Measurements from ENCODE around the gene NAMPT. TPM values are rescaled to one million over a fixed set of nuclear protein-coding genes. Genes with fewer than 3 reads are reported as not detected.
"Not testable (repeated sequence)": the region's sequence is repeated elsewhere in the genome, so short reads cannot be mapped to it uniquely, and the experiment has no call there.

The NAMPT gene
- total RNA-seq, 4 donors from 2014 or later, result 96.7 to 239 (median 189) TPM

- no peaks in the 10 kb centered on the region for H3K9me3 ChIP-seq
- H3K36me3 ChIP-seq, result no peaks in the 10 kb centered on the region
- TF ChIP-seq EP300 (IDR thresholded peaks at IDR 0.05), result no peak
- TF ChIP-seq POLR2AphosphoS5 (IDR thresholded peaks at IDR 0.05), result peak in 2 of 3 donors; percentile 39 to 55
- no peak for TF ChIP-seq CTCF (IDR thresholded peaks at IDR 0.05)
- no peaks in the 10 kb centered on the region for H3K27me3 ChIP-seq
- 10% methylated on average over 2 of the region's 2 CpGs for WGBS
- peaks cover 42% of the 10 kb centered on the region for H3K4me1 ChIP-seq
- peak overlapping the region; percentile 89 for H3K27ac ChIP-seq
- H3K4me3 ChIP-seq, result peak overlapping the region; percentile 10
- DNase-seq (ENCODE audit: low spot score in 2 of 2), result no peak
These were observed 68.3 kb downstream of the NAMPT start for GRCh38 chr7:106216517-106216922.

- H3K36me3 ChIP-seq, result no peaks in the 10 kb centered on the region
- TF ChIP-seq CTCF (IDR thresholded peaks at IDR 0.05), result no peak
- no peak for TF ChIP-seq POLR2A (IDR thresholded peaks at IDR 0.05)
- TF ChIP-seq POLR2AphosphoS5 (IDR thresholded peaks at IDR 0.05), result no peak
- no peak for TF ChIP-seq EP300 (IDR thresholded peaks at IDR 0.05)
- H3K9me3 ChIP-seq, result no peaks in the 10 kb centered on the region
- DNase-seq (ENCODE audit: low spot score in 2 of 2), result no peak
- no peaks in the 10 kb centered on the region for H3K27me3 ChIP-seq
- no peak overlapping the region for H3K4me3 ChIP-seq
- peak overlapping the region; percentile 89 for H3K27ac ChIP-seq
- H3K4me1 ChIP-seq, result peaks cover 42% of the 10 kb centered on the region
- WGBS, result 67% methylated on average over 8 of the region's 8 CpGs
These were observed 68.8 kb downstream of the NAMPT start for GRCh38 chr7:106215868-106216516.

- not testable (repeated sequence) for H3K36me3 ChIP-seq; H3K27ac ChIP-seq; H3K9me3 ChIP-seq; DNase-seq (ENCODE audit: low spot score in 2 of 2); H3K27me3 ChIP-seq; H3K4me1 ChIP-seq; H3K4me3 ChIP-seq
- 96% methylated on average over 7 of the region's 7 CpGs for WGBS
These were observed 75.8 kb downstream of the NAMPT start for GRCh38 chr7:106208944-106209343.

DNA sequence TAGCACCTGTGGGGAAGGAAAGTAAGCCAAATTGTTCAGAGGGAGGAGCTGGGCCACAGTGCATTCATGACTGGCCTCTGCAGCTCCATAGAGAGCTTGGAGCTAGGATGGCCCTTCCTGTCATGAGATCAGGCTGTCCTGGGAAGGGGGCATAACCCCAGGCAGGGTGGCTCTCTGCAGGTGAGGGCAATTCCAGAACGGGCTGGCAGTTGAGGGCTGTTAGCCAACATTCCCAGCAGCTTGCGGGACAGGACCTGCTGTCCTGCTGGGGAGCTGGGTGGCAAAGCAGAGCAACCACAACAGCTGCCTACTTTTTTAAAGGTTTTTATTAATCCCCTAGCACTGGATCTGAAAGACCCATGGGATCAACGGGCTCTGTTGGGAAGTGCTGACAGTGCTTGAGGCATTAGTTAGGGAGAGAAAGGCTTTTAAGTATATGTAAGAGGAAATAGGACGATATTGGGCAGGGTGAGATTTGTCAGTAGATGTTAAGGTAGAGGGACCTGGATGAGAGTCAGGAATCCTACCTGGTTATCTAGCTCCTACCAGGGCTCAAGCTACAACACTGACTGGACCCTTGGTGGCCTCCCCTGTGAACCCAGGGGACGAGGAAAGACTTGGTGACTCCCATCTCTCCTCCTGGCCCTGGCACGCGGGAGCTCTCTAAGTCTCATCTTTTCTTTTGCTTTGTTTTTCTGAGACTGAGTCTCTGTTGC, 77.8 kb downstream of the NAMPT start:
- WGBS, result 64% methylated on average over 7 of the region's 7 CpGs
- Histone ChIP-seq H3K27ac (no peak overlapping the region), H3K9me3 (no peaks in the 10 kb centered on the region), H3K4me3 (no peak overlapping the region), H3K36me3 (no peaks in the 10 kb centered on the region), H3K27me3 (no peaks in the 10 kb centered on the region), H3K4me1 (peaks cover 2% of the 10 kb centered on the region)
- DNase-seq (ENCODE audit: low spot score in 2 of 2), result no peak
- no peak for TF ChIP-seq POLR2A (IDR thresholded peaks at IDR 0.05)
- no peak for TF ChIP-seq POLR2AphosphoS5 (IDR thresholded peaks at IDR 0.05)

GRCh38 chr7:106205621-106206222, 79.1 kb downstream of the NAMPT start:
- Histone ChIP-seq H3K36me3 (no peaks in the 10 kb centered on the region), H3K27me3 (no peaks in the 10 kb centered on the region), H3K9me3 (no peaks in the 10 kb centered on the region), H3K27ac (no peak overlapping the region), H3K4me1 (peaks cover 2% of the 10 kb centered on the region), H3K4me3 (no peak overlapping the region)
- no peak for DNase-seq (ENCODE audit: low spot score in 2 of 2)
- no peak for TF ChIP-seq CTCF (IDR thresholded peaks at IDR 0.05)
- TF ChIP-seq EP300 (IDR thresholded peaks at IDR 0.05), result no peak
- no peak for TF ChIP-seq POLR2AphosphoS5 (IDR thresholded peaks at IDR 0.05)
- TF ChIP-seq POLR2A (IDR thresholded peaks at IDR 0.05), result no peak
- 42% methylated on average over 3 of the region's 3 CpGs for WGBS

DNA sequence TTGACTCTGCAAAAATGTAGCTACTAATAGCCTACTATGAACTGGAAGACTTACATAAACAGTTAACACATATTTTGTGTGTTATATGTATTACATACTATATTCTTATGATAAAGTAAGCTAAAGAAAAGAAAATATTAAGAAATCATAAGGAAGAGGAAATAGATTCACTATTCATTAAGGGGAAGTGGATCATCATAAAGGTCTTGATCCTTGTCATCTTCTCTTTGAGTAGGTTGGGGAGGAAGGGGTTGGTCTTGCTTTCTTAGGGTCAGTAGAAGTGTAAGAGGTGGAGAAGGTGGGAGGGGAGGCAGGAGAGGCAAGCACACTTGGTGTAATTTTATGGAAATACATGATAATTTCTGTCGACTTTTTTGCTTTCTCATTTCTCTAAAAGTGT, 81.3 kb downstream of the NAMPT start:
- no peak for TF ChIP-seq POLR2AphosphoS5 (IDR thresholded peaks at IDR 0.05)
- no peak for TF ChIP-seq EP300 (IDR thresholded peaks at IDR 0.05)
- TF ChIP-seq POLR2A (IDR thresholded peaks at IDR 0.05), result no peak
- no peak for TF ChIP-seq CTCF (IDR thresholded peaks at IDR 0.05)
- H3K27me3 ChIP-seq, result no peaks in the 10 kb centered on the region
- no peaks in the 10 kb centered on the region for H3K9me3 ChIP-seq
- no peaks in the 10 kb centered on the region for H3K36me3 ChIP-seq
- no peak overlapping the region for H3K4me3 ChIP-seq
- 61% methylated on average over 1 of the region's 1 CpG for WGBS
- H3K4me1 ChIP-seq, result peaks cover 2% of the 10 kb centered on the region
- no peak for DNase-seq (ENCODE audit: low spot score in 2 of 2)
- H3K27ac ChIP-seq, result no peak overlapping the region

All from suprapubic skin (tissue), 4 donors.